Spleen (tissue), 11 donors: ENCODE results near the gene KCND2. TPM values are rescaled to one million over a fixed set of nuclear protein-coding genes. Genes with fewer than 3 reads are reported as not detected.
A peak's percentile ranks its signal among the peaks of the same experiment; 100 is the strongest.

Experiments used
- DNase-seq: peaks from one replicate; pipeline ENCODE4 v3.0.0-alpha.2; 2020
- H3K27ac ChIP-seq, 8 donors: fragments of 200-600 bp; sonication (generic) in 7 of 8; 1 replicate in 4 of 8; 2 replicates in 4 of 8; pipeline versions ENCODE4 v1.5.0 to v1.8.0; 2016 to 2021; ENCODE audit warnings: inconsistent platforms in 4 of 8, mild to moderate bottlenecking in 4 of 8, moderate library complexity in 1 of 8
- H3K27me3 ChIP-seq, 7 donors: fragments of 200-600 bp; sonication (generic) in 6 of 7; replicated peaks in 1 of 7; 1 replicate in 4 of 7; 2 replicates in 3 of 7; pipeline versions ENCODE4 v1.5.0 to v1.8.0; 2016 to 2021; ENCODE audit warnings: inconsistent platforms in 3 of 7, mild to moderate bottlenecking in 1 of 7
- H3K36me3 ChIP-seq, 6 donors: fragments of 200-600 bp; sonication (generic) in 5 of 6; 1 replicate in 4 of 6; 2 replicates in 2 of 6; pipeline versions ENCODE4 v1.5.0 to v1.8.0; 2016 to 2021; ENCODE audit warnings: inconsistent platforms in 2 of 6
- H3K4me1 ChIP-seq, 6 donors: fragments of 200-600 bp; sonication (generic) in 5 of 6; 1 replicate in 3 of 6; 2 replicates in 3 of 6; pipeline versions ENCODE4 v1.5.0 to v1.8.0; 2016 to 2021; ENCODE audit warnings: inconsistent platforms in 3 of 6
- H3K4me3 ChIP-seq, 8 donors: fragments of 200-600 bp; sonication (generic) in 7 of 8; 1 replicate in 4 of 8; 2 replicates in 4 of 8; pipeline versions ENCODE4 v1.5.0 to v1.8.0; 2016 to 2021; ENCODE audit warnings: inconsistent platforms in 4 of 8, mild to moderate bottlenecking in 4 of 8, moderate library complexity in 2 of 8
- H3K9me3 ChIP-seq, 8 donors: fragments of 200-600 bp; sonication (generic) in 7 of 8; 1 replicate in 4 of 8; 2 replicates in 4 of 8; pipeline versions ENCODE4 v1.5.0 to v1.8.0; 2016 to 2021; ENCODE audit warnings: inconsistent platforms in 4 of 8
- CTCF ChIP-seq, 11 experiments: fragments of 200-600 bp in 7 of 11; fragments of 450-650 bp in 4 of 11; sonication (generic) in 4 of 11; IDR thresholded peaks in 8 of 11; conservative IDR thresholded peaks in 3 of 11; 1 replicate in 7 of 11; 2 replicates in 4 of 11; pipeline versions ENCODE4 v1.4.0 to v1.8.0; 2016 to 2021; ENCODE audit warnings: antibody characterized with exemption in 11 of 11, inconsistent platforms in 4 of 11, mild to moderate bottlenecking in 1 of 11
- POLR2A ChIP-seq, 3 donors: fragments of 450-650 bp; IDR thresholded peaks; one replicate each; pipeline ENCODE4 v1.5.1; 2017; ENCODE audit warnings: antibody characterized with exemption in 3 of 3, mild to moderate bottlenecking in 1 of 3
- POLR2AphosphoS5 ChIP-seq, 3 donors: sonication (generic); formaldehyde crosslinking; IDR thresholded peaks; one replicate each; pipeline ENCODE4 v1.5.1; 2017; ENCODE audit warnings: antibody characterized with exemption in 3 of 3
- WGBS, 5 donors: extraction: QIAGEN DNeasy Blood & Tissue Kit in 3 of 5; methylation state at CpG; one replicate each; pipeline versions ENCODE4 v1.1.5 to v1.1.7; 2013 to 2018; 5-methylcytosine and 5-hydroxymethylcytosine counted together
- intact Hi-C: fragments of 100-400 bp; cut with DNase I; formaldehyde crosslinking; loops from one replicate; pipeline ENCODE4 v1.15.0; 2023; ENCODE audit warnings: low total_unique reads
- polyA plus RNA-seq, 3 donors: library from polyadenylated mRNA; stranded (reverse); fragments of 200-250 nt; gene quantifications; one replicate each; pipeline ENCODE4 v1.2.1, GENCODE V29; 2013
- total RNA-seq, 7 donors: library from RNA; depleted of rRNA in 3 of 7; stranded (reverse); fragments of >200 nt in 3 of 7; fragmentation: NEBNext Ultra II Directional in 4 of 7; extraction: Animal tissue kit (Norgen Biotek cat#: 25700) in 4 of 7; gene quantifications; one replicate each; pipeline versions ENCODE4 v1.1.0 to v1.2.1, GENCODE V29; 2016 to 2021
- donor health status: healthy with polysubstance abuse.
- donor health status: DM: no; HTN: no; CAD: no; lungs with moderate emphysema.
- donor health status: DM: no; HTN: no; CAD: no.
- donor health status: Bipolar disorder and iron deficiency.
- donor health status: healthy.
- donor health status: DM: no; HTN: no; CAD: no.
- donor health status: DM: yes; HTN: yes; CAD: no.

Gene KCND2
- total and polyA plus RNA-seq, 10 donors: 0.02 to 0.80 (median 0.26) TPM; not detected in 1

- TF ChIP-seq POLR2A (IDR thresholded peaks at IDR 0.05) (no peak), CTCF (IDR thresholded peaks at IDR 0.05 in 8 of 11, conservative IDR thresholded peaks at IDR 0.05 in 3 of 11) (no peak), POLR2AphosphoS5 (IDR thresholded peaks at IDR 0.05) (no peak)
- WGBS, 5 donors: 66 to 78% (median 75%) methylated on average over 7 of the region's 7 CpGs
- Histone ChIP-seq H3K4me3 (peak overlapping the region in 3 of 8 donors; percentile 16 to 51 (median 25)), H3K4me1 (no peaks in the 10 kb centered on the region), H3K36me3 (no peaks in the 10 kb centered on the region), H3K9me3 (no peaks in the 10 kb centered on the region), H3K27me3 (no peaks in the 10 kb centered on the region), H3K27ac (no peak overlapping the region)
- intact Hi-C loops: no loop called here
- no peak for DNase-seq
Observed at GRCh38 chr7:120741371-120742042, 468.5 kb downstream of the KCND2 start.

GRCh38 chr7:120742372-120742771 lies 469.4 kb downstream of the KCND2 start:
- no peaks in the 10 kb centered on the region for H3K9me3 ChIP-seq
- intact Hi-C loops: no loop called here
- H3K4me3 ChIP-seq: no peak overlapping the region
- TF ChIP-seq CTCF (IDR thresholded peaks at IDR 0.05 in 8 of 11, conservative IDR thresholded peaks at IDR 0.05 in 3 of 11) (no peak), POLR2A (IDR thresholded peaks at IDR 0.05) (no peak), POLR2AphosphoS5 (IDR thresholded peaks at IDR 0.05) (no peak)
- no peak overlapping the region for H3K27ac ChIP-seq
- H3K36me3 ChIP-seq: no peaks in the 10 kb centered on the region
- 67 to 77% (median 72%) methylated on average over 5 of the region's 5 CpGs for WGBS, 5 donors
- DNase-seq: no peak
- H3K4me1 ChIP-seq: no peaks in the 10 kb centered on the region
- no peaks in the 10 kb centered on the region for H3K27me3 ChIP-seq

- intact Hi-C loops: no loop called here
- 78 to 86% (median 82%) methylated on average over 3 of the region's 3 CpGs for WGBS, 5 donors
- DNase-seq: no peak
- no peaks in the 10 kb centered on the region for H3K4me1 ChIP-seq
- H3K27ac ChIP-seq: no peak overlapping the region
- no peaks in the 10 kb centered on the region for H3K36me3 ChIP-seq
- no peak overlapping the region for H3K4me3 ChIP-seq
- no peak for TF ChIP-seq CTCF (IDR thresholded peaks at IDR 0.05 in 8 of 11, conservative IDR thresholded peaks at IDR 0.05 in 3 of 11)
- no peak for TF ChIP-seq POLR2AphosphoS5 (IDR thresholded peaks at IDR 0.05)
- no peak for TF ChIP-seq POLR2A (IDR thresholded peaks at IDR 0.05)
- H3K27me3 ChIP-seq: no peaks in the 10 kb centered on the region
- no peaks in the 10 kb centered on the region for H3K9me3 ChIP-seq
Observed at GRCh38 chr7:120743128-120743527, 470.2 kb downstream of the KCND2 start.

GRCh38 chr7:120760050-120760449 lies 487.1 kb downstream of the KCND2 start:
- H3K9me3 ChIP-seq: no peaks in the 10 kb centered on the region
- no peaks in the 10 kb centered on the region for H3K36me3 ChIP-seq
- intact Hi-C loops: no loop called here
- no peak overlapping the region for H3K4me3 ChIP-seq
- WGBS, 5 donors: 55 to 77% (median 75%) methylated on average over 2 of the region's 2 CpGs
- TF ChIP-seq CTCF (IDR thresholded peaks at IDR 0.05 in 8 of 11, conservative IDR thresholded peaks at IDR 0.05 in 3 of 11) (no peak), POLR2A (IDR thresholded peaks at IDR 0.05) (no peak), POLR2AphosphoS5 (IDR thresholded peaks at IDR 0.05) (no peak)
- no peaks in the 10 kb centered on the region for H3K27me3 ChIP-seq
- H3K4me1 ChIP-seq: no peaks in the 10 kb centered on the region
- no peak for DNase-seq
- H3K27ac ChIP-seq: no peak overlapping the region
